ENCODE results near the gene CRYZL1.
"Not testable (repeated sequence)": the region's sequence is repeated elsewhere in the genome, so short reads cannot be mapped to it uniquely, and the experiment has no call there.

The CRYZL1 gene

DNA sequence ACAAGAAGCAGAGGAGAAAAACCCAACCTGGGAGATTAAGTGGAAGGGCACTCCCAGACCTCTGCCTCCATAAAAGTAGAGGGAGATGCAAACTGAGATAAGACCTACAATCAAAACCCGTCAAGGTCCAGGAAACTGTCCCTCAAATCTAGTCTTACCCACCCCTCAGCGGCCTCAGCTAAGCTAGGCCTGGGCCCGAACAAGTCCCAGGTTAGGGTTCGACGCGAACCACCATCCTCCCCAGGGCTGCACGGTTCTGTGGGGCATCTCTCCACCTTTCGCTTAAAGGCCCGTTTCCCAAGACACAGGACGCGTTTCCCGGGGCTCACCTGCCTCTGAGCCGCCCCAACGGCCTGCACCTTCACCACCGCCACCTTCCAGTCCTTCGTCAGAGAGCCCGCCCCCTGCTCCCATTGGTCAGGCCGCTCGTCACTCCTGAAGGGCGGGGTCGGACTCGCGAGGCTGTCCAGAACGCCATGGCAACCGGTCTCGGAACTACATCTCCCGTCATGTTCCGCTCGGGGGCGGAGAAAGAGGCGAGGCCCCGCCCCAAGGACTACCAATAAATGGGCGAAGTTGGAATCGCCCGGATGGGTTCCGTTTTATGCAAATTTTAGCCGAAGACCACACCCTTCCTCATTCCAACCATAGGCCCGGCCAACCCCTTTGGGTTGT, at the start of gene CRYZL1:
CRYZL1 (minus strand) TSS at position 390 of the 675 bp plus-strand sequence. CDS start 10,190 bp downstream, outside the sequence.
- peak; percentile 100 for DNase-seq

DNA sequence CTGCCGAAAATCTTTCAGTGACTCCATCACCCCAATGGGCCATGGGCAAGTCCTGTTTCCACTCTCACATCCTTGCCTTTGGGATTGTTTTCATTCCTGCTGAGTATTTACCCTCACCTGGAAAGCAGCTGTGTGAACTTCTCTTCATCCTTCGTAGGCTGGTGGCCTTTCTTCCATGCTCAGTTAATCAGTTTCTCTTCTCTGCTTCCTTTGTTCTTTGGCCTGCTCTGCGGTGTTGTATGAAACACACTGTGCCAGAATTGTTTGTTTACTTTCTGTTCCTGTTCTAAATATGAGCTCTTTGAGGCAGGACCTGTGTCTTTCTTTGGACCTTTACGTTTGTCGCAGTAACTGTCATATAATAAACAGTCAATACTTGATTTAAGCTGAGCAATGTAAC, 49.3 kb upstream of the CRYZL1 start:
- no peak for DNase-seq

DNA sequence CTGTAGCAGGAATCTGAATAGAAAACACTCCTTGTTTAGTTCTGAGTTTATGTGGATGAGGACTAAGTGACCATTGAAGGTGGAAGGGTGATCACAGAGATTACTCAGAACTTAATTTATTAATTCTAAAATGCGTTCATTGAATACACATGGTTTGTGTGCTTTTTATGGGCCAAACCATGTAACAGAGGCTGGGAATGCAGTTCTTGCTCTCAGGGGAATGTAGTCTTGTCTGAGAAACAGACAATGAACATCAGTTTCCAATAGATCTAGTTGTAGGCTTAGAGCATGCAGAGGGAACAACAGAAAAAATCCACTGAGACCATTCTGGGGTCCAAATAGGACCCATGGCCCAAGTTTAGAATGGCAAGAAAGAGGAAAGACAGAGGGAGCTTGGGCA, 46.8 kb upstream of the CRYZL1 start:
- DNase-seq = no peak

DNA sequence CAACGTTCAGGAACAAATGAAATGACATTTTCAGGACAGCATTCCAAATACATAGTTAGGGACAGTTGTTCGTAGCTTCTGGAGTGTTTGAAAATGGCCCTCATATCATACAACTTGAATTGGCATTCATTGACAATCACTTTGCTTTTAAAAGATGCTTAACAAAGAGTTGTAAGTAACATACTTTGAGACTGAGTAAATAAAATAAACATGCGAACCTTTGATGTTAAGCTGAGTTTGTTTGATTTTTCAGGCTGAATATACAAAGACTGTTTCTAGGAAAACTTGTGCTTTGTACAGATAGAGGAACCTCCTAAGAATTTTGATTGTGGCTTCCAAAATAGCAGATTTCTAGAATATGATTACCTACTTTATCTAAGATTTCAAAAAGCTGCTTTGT, 46.1 kb upstream of the CRYZL1 start:
- no peak for DNase-seq

DNA sequence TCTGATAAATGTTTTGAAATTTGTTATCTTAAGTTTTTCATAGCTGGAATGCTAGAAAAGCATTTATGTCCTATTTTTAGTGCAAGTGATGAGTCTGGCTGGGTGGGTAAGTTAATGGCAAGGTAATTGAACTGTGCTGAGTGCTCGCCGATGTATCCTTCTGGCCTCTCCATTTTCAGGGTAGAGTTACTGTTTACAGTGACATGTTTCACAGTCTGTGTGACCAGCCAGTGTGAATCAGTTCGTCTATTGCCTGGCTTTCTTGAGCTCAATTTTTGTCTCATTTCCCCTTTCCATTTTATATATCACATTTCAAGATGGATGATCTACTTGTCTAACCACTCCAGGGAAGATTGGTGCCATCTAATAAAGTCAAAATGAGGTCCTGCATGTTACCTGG, 44.8 kb upstream of the CRYZL1 start:
- DNase-seq = no peak

DNA sequence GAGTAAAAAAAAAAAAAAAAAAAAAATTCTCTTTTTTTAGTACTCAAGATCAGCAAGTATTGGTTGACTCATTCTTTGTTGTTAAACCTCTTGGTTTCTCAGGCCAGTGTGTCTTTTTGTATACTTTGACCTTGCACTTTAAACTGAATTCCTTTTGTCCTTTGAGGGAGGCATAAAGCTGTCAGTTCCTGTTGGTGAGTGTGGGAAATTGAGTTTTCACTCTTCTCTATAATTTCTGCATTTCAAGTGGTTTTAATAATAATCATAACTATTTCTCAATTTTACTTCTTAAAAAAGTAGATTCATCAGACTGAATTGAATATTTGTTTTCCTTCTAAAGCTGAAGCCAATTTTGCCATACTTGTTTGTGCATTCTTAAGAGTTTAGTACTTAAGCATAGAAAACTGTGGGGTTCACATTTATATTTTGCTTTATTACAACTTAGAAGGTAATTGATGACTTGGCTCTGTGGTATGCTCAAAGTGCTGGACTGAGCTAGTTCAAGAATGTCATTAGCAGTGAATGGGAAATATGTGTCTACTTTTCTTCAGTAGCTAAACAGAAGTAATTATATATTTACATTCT, 44.2 kb upstream of the CRYZL1 start:
- no peak for DNase-seq

DNA sequence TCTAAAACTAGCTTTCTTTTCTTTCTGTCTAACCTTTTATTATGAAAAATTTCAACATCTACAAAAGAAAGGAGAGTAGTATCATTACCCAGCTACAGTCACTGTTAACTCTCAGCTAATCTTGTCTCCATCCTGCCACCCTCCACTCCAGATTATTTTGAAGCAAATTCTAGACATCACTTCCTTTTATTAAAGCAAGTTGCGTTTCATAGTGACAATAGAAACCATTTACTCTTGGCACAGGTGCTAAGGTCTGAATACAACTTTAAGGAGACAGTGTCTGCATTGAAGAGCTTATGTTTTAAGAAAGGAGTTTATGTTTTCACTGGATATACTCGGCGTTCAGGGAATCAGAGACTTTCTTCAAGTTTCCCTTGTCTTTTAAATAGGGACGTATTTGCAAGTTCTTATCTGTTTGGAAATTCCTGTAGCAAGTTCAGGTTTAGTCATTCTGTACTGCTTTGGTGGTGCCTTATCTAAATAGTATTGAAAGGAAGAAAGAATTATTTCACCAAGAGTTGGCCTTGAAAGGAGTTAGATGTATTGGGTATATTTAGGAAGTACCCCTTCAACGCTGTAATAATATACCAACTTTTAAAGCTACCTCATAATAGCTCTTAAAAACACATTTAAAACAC, 43.5 kb upstream of the CRYZL1 start:
- DNase-seq = no peak

DNA sequence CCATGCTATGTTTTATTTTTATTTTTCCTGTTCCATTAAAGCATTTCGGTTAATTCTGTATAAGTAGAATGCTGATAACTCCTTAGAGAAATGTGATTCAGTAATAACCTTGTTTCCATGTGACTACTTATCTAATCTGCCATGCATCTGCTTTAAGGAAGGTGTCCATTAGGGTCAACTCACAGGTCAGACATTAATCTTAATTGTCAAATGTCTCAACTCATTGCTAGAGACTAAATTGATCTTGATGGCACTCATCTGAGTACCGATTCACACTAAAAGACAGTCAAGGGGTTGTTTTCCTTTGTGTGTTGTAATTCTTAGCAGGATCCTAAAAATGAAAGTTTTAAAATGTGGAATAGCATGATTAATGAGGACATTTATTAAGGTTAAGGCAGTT, 42.5 kb upstream of the CRYZL1 start:
- DNase-seq = no peak

DNA sequence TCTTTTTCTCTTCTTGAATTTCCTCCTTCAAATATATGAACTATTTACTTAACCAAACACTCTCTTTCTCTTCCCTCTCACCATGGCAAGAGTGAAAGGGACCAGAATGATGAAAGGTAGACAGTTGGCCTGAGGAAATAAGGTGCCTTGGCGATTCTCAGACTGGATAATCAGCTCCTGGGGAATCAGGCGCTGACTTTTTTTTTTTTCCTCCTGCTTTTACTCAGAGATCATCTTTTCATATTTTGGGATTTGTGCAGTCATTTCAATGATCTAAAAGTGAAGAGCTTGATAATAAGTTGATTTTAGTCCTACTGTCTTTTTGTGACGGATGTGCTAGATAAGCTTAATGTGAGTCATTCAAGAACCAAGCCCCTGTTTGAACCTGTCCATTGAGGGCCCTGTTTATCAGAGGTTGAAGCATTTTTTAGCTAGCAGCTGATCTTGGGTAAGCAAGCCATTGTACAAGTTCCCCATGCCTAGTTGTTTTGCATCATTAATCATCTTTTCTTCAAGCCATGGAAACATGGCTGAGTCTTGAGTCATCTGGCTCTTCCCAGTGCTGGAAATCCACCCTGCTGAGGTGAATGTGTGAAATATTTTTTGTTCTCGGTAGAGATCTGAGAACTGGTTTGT, 41.6 kb upstream of the CRYZL1 start:
- no peak for DNase-seq

DNA sequence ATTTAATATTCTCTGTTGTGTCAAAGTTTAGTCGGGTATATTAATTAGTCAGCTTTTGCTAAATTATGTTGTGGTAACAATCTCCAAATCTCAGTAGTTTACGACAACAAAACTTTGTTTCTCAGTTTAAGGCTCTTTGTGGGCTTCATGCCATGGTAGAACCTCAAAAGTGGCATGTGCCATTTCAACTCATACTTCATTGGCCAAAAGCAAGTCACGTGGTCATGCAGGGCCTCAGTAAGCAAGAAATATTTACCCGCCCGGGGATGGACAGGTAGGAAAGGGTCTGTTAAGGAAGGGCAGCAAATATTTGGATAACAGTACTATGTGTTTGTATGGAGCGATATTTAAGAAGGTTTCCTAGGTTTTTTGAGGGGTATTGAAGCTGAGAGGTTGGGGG, 39.3 kb upstream of the CRYZL1 start:
- DNase-seq = no peak

DNA sequence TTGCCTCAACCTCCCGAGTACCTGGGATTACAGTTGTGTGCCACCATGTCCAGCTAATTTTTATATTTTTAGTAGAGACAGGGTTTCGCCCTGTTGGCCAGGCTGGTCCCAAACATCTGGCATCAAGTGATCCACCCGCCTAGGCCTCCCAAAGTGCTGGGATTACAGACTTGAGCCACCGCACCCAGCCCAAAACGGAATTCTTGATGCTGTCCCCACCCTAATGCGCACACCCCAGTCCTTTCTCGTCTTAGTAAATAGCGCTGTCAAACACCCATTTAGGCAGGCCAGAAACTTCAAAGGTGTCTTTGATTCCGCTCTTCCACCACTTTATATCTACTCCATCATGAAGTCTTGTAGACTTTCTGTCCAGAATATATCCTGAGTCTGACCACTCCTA, 35.9 kb upstream of the CRYZL1 start:
- DNase-seq = no peak

DNA sequence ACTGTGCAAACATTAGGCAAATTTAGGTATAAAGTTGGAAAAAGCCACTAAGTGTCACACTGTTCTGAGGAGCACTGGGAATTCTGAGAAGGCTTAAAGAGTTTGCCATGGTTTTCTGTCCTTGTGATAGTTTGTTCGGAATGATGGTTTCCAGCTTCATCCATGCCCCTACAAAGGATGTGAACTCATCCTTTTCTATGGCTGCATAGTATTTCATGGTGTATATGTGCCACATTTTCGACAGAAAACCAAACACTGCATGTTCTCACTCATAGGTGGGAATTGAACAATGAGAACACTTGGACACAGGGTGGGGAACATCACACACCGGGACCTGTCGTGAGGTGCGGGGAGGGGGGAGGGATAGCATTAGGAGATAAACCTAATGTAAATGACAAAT, 35.1 kb upstream of the CRYZL1 start:
- DNase-seq = not testable (repeated sequence)

DNA sequence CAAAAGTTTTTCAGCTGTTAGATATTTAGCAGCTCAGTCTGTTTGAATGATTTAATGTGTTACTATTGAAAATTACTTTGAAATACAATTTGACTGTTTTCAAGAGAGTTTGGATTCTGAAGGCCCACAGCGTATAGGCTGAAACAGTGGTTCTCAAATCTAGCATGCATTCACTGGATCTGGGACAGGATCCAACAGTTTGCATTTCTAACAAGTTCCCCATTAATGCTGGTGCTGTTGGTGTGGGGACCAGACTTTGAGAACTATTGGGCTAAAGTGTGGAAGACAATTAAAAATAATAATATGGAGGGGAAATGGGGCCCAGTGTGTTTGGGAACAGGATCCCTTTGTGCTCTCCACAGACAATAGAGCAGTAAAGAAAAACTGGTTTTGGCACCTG, 32.7 kb upstream of the CRYZL1 start:
- no peak for DNase-seq

DNA sequence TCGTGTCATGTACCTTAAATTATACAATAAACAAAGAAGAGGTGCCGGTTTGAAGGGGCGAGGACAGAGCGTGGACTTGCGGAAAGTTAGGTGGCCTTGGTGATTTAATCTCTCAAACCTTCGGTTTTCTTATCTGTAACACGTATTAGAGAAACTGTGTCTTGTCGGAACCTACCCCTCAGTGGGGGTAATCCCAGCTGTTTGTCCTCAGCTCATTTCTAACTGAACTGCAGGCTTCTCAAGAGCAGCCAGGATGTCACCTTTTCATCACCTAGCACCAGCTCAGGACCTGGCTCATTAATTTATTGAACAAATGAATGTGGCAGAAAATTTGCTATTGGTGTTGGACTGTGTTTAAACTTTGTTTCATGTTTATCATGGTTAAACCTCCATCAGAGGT, 31.9 kb upstream of the CRYZL1 start:
- no peak for DNase-seq

DNA sequence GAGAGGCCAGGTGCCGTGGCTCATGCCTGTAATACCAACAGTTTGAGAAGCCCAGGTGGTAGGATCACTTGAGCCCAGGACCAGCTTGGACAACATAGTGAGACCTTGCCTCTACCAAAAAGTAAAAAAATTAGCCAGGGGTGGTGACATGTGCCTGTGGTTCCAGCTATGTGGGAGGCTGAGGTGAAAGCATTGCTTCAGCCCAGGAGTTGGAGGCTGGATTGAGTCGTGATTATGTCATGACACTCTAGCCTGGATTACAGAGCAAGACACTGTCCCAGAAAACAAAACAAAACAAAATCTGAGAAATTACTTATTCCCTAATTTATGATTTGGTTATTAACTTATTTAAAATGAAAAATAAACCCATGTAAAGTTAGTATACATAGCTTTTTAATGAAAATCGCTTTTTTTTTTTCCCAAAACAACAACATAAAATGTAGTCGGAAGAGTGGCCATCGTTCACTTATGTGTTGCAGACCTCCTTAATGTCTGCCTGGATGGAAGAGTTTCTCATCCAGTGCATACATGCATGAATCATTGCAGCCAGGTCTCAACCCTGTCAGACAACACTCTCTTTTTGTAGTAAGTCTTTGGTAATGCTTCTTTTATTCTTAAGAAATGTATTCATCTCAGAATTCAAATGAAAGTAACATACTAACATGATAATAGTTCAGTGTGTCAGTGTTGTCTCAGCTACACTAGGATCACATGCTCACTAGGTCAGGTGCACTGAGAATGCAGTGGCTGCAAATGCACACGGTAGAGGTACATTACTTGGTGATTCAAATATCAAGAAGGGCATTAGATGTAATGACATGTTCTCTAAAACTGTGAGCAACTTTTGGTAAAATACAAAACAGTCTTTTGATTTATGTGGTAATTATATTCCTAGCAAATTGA, 28.8 kb upstream of the CRYZL1 start:
- DNase-seq = no peak

DNA sequence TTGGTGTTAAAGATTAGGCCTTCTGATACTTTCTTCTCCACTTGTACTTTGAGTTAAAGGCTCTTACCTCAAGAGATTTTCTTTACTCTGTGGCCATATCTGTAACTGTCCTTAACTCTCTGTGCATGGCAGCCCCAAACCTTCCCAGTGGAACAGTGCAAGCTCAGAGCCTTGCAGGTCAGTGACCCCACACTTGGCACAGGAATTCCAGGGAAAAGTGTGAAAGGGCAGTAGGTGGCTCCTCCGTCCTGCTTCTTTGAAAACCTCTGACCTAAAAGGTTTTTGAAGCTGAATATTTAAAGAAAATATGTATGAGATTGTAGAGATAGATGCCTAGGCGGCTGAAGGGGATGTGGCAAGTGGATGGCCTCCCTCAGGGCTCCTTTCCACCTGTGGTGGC, 27.1 kb upstream of the CRYZL1 start:
- DNase-seq = no peak

DNA sequence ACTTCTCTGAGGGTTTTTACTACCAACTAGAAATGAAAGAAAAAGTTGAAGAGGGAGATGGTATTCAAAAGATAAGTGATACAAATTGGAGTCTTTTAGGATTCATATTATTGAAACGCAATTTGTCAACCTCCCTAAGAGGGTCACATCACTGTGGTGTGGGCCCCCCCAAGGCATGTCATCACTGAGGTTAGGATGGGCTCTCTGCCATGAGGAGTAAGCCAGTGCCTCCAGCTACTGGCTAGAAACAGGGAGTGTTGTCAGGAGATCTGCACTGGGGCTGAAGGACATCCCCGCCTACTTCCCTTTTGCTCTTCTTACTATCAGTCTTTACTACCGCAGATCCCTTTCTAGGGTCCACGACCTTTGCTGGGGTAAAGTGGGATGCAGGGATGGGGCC, 26.6 kb upstream of the CRYZL1 start:
- DNase-seq = no peak

DNA sequence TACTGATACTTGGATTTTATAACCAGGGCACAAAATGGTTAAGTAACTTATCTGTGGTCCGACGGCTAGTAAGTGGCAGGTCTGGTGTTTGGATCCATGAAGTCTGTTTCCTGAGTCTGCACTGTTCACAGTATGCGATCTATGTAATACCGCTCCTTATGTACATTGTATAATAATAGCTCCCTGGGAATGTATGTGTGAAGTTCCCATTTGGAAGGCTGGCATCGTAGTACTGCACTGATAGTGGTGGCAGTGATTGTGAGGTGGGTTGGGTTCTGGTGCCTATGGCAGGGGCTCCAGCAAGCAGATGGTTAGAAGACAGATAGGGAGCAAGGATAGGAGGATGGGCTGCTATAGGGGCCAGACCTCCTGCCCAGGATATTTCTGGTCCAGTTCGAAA, 26.1 kb upstream of the CRYZL1 start:
- DNase-seq = no peak

DNA sequence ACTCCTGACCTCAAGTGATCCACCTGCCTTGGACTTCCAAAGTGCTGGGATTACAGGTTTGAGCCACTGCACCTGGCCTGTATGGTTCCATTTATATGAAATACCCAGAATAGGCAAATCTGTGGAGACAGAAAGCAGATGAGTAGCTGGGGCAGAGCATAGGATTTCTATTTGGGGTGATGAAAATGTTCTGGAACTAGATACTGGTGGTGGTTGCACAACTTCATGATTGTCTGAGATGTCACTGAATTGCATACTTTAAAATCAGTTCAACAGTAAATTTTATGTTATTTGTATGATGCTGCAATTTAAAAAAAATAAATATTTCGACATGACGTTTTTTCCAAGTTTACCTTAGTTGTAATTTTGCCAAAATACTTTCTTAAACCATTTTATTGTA, 24.6 kb upstream of the CRYZL1 start:
- DNase-seq = no peak

DNA sequence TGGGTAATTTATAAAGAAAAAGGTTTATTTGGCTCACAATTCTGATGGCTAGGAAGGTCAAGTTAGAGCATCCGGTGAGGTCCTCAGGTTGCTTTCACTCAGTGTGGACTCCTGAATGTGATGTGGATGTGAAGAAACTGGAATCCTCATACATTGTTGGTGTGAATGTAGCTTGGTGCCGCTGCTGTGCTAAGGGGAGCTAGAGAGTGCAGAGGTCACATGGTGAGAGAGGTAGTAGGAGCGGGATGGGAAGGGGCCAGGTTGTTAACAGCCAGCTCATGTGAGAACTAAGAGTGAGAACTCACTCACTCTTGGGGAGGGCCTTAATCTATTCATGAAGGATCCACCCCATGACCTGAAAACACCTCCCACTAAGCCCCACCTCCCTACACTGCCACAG, 22.6 kb upstream of the CRYZL1 start:
- no peak for DNase-seq

DNA sequence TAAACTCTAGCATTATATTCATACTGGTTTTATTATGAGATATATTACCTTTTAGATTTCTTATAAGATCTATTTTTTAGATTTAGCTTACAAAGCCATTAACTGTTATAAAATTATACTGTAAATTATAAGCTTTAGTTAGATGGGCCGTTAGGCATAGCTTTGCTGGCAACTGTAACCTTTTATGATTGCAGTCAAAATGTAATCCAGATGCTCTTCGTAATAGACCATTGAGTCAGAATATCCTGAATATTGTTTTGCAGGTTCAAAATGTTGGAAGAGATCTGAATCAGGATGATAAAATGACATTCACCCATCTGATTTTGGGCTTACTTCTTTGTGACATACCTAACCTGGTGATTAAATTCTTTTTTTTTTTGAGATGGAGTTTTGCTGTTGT, 21.7 kb upstream of the CRYZL1 start:
- no peak for DNase-seq

DNA sequence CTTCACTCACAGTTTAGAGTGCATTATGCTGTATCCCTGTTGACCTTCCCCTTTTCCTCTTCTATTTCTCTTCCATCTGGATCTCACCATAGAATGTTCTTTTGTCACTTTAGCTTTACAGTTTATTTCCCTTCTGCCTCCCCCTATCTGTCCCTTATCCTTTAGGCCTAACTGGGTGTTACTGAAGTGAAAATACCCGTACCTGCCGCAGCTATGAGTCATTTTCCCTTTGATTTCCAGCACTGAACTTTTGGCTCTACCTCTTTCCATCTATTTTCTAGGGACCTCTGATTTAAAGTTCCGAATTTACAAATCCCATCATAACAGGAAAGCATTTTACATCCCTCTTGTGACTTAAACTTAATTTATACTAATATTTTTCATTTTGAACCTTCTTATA, 20.5 kb upstream of the CRYZL1 start:
- DNase-seq = no peak

DNA sequence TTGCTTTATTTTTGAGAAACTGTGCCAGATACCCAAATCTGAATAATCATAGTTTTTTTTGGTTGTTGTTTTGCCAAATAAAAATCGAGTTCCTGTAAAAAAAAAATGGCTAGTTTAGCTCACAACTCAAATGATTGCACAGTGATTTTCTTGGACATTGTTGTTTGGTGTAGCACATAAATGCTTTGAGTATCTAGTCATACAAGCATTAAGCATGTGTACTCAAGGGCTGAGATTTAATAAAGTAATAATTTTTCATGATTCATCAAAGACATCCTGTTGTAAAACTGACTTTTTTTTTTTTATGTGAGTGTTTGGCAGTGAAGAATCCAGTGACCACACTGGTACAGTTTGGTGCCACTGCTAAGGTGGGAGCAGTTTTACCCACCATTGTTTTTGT, 19.6 kb upstream of the CRYZL1 start:
- DNase-seq = no peak

Data from activated naive CD4-positive, alpha-beta T cell treated with anti-CD3 and anti-CD28 coated beads, Interleukin-2, amount 50 U/mL, for 16 hours (primary cell).